H1 (cell line): ENCODE measurements around the gene THBS3. TPM values are rescaled to one million over a fixed set of nuclear protein-coding genes. Genes with fewer than 3 reads are reported as not detected.

Experiments
- CTCF ChIA-PET: fragments of 300-600 bp; sonication (Branson Sonifier 250); formaldehyde crosslinking; loops from one replicate; lab custom pipeline; 2021; ENCODE audit not compliant: partially characterized antibody; lab: Charles Lee
- POLR2A ChIA-PET: fragments of 300-600 bp; sonication (Branson Sonifier 250); formaldehyde crosslinking; loops from one replicate; lab custom pipeline; 2021; ENCODE audit warnings: inconsistent platforms; ENCODE audit not compliant: partially characterized antibody; lab: Charles Lee
- DNase-seq, 2 experiments: peaks; one replicate each; pipeline versions ENCODE4 v3.0.0 to v3.0.0-alpha.2; 2010 to 2022; ENCODE audit warnings: low spot score in 2 of 2, low read depth in 1 of 2, mixed read lengths in 1 of 2
- FAIRE-seq: peaks from 2 replicates; lab custom pipeline; 2011; peaks lifted over from hg19 to GRCh38; lab: Jason Lieb, UNC
- H2AFZ ChIP-seq: 2 replicates; pipeline ENCODE4 v1.8.1; 2012; ENCODE audit warnings: low read length, inconsistent platforms
- H2AK5ac ChIP-seq: 2 replicates; pipeline ENCODE4 v1.6.1; 2013; ENCODE audit warnings: low read depth, low read length
- H2BK120ac ChIP-seq: replicated peaks from 2 replicates; pipeline ENCODE3; 2013; ENCODE audit warnings: low read depth, low read length, inconsistent platforms
- H2BK12ac ChIP-seq: 2 replicates; pipeline ENCODE4 v1.6.1; 2013; ENCODE audit warnings: low read depth, low read length
- H2BK15ac ChIP-seq: 2 replicates; pipeline ENCODE4 v1.6.1; 2013; ENCODE audit warnings: low read length
- H2BK20ac ChIP-seq: 2 replicates; pipeline ENCODE4 v1.6.1; 2013; ENCODE audit warnings: low read length
- H2BK5ac ChIP-seq: 2 replicates; pipeline ENCODE4 v1.6.1; 2013; ENCODE audit warnings: low read depth, low read length
- H3K14ac ChIP-seq: 2 replicates; pipeline ENCODE4 v1.6.1; 2013; ENCODE audit warnings: inconsistent platforms; ENCODE audit not compliant: insufficient read length
- H3K18ac ChIP-seq: 2 replicates; pipeline ENCODE4 v1.6.1; 2013; ENCODE audit warnings: low read length; ENCODE audit errors: extremely low read depth
- H3K23ac ChIP-seq: 2 replicates; pipeline ENCODE4 v1.6.1; 2013; ENCODE audit warnings: inconsistent platforms; ENCODE audit not compliant: insufficient read length
- H3K23me2 ChIP-seq: 2 replicates; pipeline ENCODE4 v1.6.1; 2013; ENCODE audit warnings: low read depth, low read length
- H3K27ac ChIP-seq: 2 replicates; pipeline ENCODE4 v1.6.1; 2011; ENCODE audit warnings: low read depth, low read length, inconsistent platforms
- H3K27me3 ChIP-seq, 4 experiments: replicated peaks in 1 of 4; 1 replicate in 1 of 4; 2 replicates in 3 of 4; pipeline versions ENCODE4 v1.6.1 to v1.8.1; 2011 to 2013; ENCODE audit warnings: low read length in 3 of 4, mild to moderate bottlenecking in 3 of 4, inconsistent platforms in 2 of 4, mixed read lengths in 2 of 4, moderate library complexity in 1 of 4; ENCODE audit not compliant: control insufficient read depth in 3 of 4, insufficient read depth in 3 of 4; ENCODE audit errors: extremely low read depth in 1 of 4
- H3K36me3 ChIP-seq, 4 experiments: 2 replicates each; pipeline versions ENCODE4 v1.6.1 to v1.8.1; 2011 to 2013; ENCODE audit warnings: mild to moderate bottlenecking in 4 of 4, low read length in 3 of 4, moderate library complexity in 2 of 4, control low read depth in 1 of 4, inconsistent platforms in 1 of 4; ENCODE audit not compliant: insufficient read depth in 4 of 4, control insufficient read depth in 2 of 4
- H3K4ac ChIP-seq: replicated peaks from 2 replicates; pipeline ENCODE3; 2013; ENCODE audit warnings: low read length, low read depth, mixed read lengths, inconsistent platforms; ENCODE audit not compliant: insufficient read length
- H3K4me1 ChIP-seq, 4 experiments: replicated peaks in 1 of 4; 1 replicate in 1 of 4; 2 replicates in 3 of 4; pipeline versions ENCODE4 v1.6.1 to v1.8.1; 2011 to 2013; ENCODE audit warnings: low read length in 3 of 4, inconsistent platforms in 2 of 4, mixed read lengths in 1 of 4; ENCODE audit not compliant: insufficient read depth in 4 of 4, control insufficient read depth in 3 of 4
- H3K4me2 ChIP-seq, 2 experiments: 2 replicates each; pipeline versions ENCODE4 v1.6.1 to v1.8.1; 2011 to 2013; ENCODE audit warnings: low read depth in 2 of 2, low read length in 2 of 2, control low read depth in 1 of 2, inconsistent platforms in 1 of 2, mild to moderate bottlenecking in 1 of 2; ENCODE audit not compliant: insufficient read depth in 1 of 2
- H3K4me3 ChIP-seq, 4 experiments: fragments of 200-600, 300-600 bp in 1 of 4; sonication (generic), shearing (Covaris generic), sonication (Bioruptor Twin) in 1 of 4; 2 replicates each; pipeline versions ENCODE4 v1.5.1 to v1.8.1; 2011 to 2016; ENCODE audit warnings: low read length in 4 of 4, low read depth in 3 of 4, control low read depth in 2 of 4, inconsistent platforms in 2 of 4, mild to moderate bottlenecking in 2 of 4, mixed read lengths in 1 of 4, moderate library complexity in 1 of 4; ENCODE audit not compliant: insufficient read depth in 2 of 4; ENCODE audit errors: extremely low read depth in 1 of 4
- H3K56ac ChIP-seq: replicated peaks from 2 replicates; pipeline ENCODE3; 2013; ENCODE audit warnings: low read depth, mild to moderate bottlenecking, mixed read lengths, low read length, inconsistent platforms; ENCODE audit not compliant: insufficient read length
- H3K79me1 ChIP-seq: 2 replicates; pipeline ENCODE4 v1.6.1; 2013; ENCODE audit warnings: low read depth, low read length, control low read depth
- H3K79me2 ChIP-seq, 2 experiments: 2 replicates each; pipeline versions ENCODE4 v1.6.1 to v1.8.1; 2012 to 2013; ENCODE audit warnings: low read length in 2 of 2, mild to moderate bottlenecking in 2 of 2, inconsistent platforms in 1 of 2; ENCODE audit not compliant: insufficient read depth in 2 of 2, control insufficient read depth in 1 of 2
- H3K9ac ChIP-seq, 4 experiments: replicated peaks in 1 of 4; 1 replicate in 1 of 4; 2 replicates in 3 of 4; pipeline versions ENCODE4 v1.6.1 to v1.8.1; 2011 to 2013; ENCODE audit warnings: low read depth in 3 of 4, low read length in 3 of 4, control low read depth in 2 of 4, mild to moderate bottlenecking in 2 of 4, moderate library complexity in 2 of 4, inconsistent platforms in 1 of 4; ENCODE audit errors: extremely low read depth in 1 of 4
- H3K9me3 ChIP-seq, 2 experiments: 2 replicates each; pipeline versions ENCODE4 v1.6.1 to v1.8.1; 2012 to 2013; ENCODE audit warnings: mild to moderate bottlenecking in 2 of 2, moderate library complexity in 2 of 2, control low read depth in 1 of 2, inconsistent platforms in 1 of 2, low read depth in 1 of 2, low read length in 1 of 2, mixed read lengths in 1 of 2; ENCODE audit not compliant: insufficient read depth in 2 of 2
- H4K20me1 ChIP-seq, 2 experiments: replicated peaks in 1 of 2; 2 replicates each; pipeline versions ENCODE3 to v1.8.1; 2011 to 2013; ENCODE audit warnings: inconsistent platforms in 2 of 2, low read length in 2 of 2, mild to moderate bottlenecking in 1 of 2; ENCODE audit not compliant: insufficient read depth in 2 of 2, control insufficient read depth in 1 of 2
- H4K5ac ChIP-seq: 2 replicates; pipeline ENCODE4 v1.6.1; 2013; ENCODE audit warnings: low read length, low read depth, mixed read lengths, inconsistent platforms; ENCODE audit not compliant: insufficient read length
- H4K8ac ChIP-seq: 2 replicates; pipeline ENCODE4 v1.8.0; 2013; ENCODE audit warnings: mild to moderate bottlenecking, moderate library complexity, low read length, inconsistent platforms; ENCODE audit not compliant: insufficient read depth; ENCODE audit errors: extremely low read depth
- H4K91ac ChIP-seq: replicated peaks from 2 replicates; pipeline ENCODE3; 2013; ENCODE audit warnings: low read length, mixed read lengths, inconsistent platforms; ENCODE audit not compliant: insufficient read length
- KDM4A ChIP-seq: IDR thresholded peaks from one replicate; pipeline ENCODE4 v1.7.1; 2012; ENCODE audit warnings: low read depth, mild to moderate bottlenecking, moderate library complexity, low read length, inconsistent platforms; ENCODE audit not compliant: severe bottlenecking
- NRF1 ChIP-seq: IDR thresholded peaks from 2 replicates; pipeline ENCODE4 v1.6.1; 2011; ENCODE audit warnings: mild to moderate bottlenecking, low read depth, low read length, improper control_type of control experiment
- POLR2A ChIP-seq, 2 experiments: IDR thresholded peaks; 1 replicate in 1 of 2; 2 replicates in 1 of 2; pipeline ENCODE4 v1.6.1; 2011; ENCODE audit warnings: low read depth in 2 of 2, low read length in 2 of 2, mild to moderate bottlenecking in 2 of 2; ENCODE audit errors: control extremely low read depth in 1 of 2
- POLR2AphosphoS5 ChIP-seq: IDR thresholded peaks from 2 replicates; pipeline ENCODE4 v1.6.1; 2011; ENCODE audit warnings: low read depth, low read length
- RBBP5 ChIP-seq: IDR thresholded peaks from 2 replicates; pipeline ENCODE4 v1.7.1; 2012; ENCODE audit warnings: low read depth, mild to moderate bottlenecking, inconsistent platforms, low read length, moderate library complexity, borderline replicate concordance
- SP1 ChIP-seq: IDR thresholded peaks from 2 replicates; pipeline ENCODE4 v1.6.1; 2011; ENCODE audit warnings: low read depth, low read length
- WGBS, 2 experiments: shearing (Covaris generic) in 1 of 2; methylation state at CpG; one replicate each; pipeline versions ENCODE4 v1.1.6 to v1.1.7; 2013 to 2015; ENCODE audit warnings: low lambda C conversion rate in 2 of 2, mixed read lengths in 2 of 2, inconsistent platforms in 1 of 2, low coverage in 1 of 2, missing lambda C conversion rate in 1 of 2; ENCODE audit not compliant: insufficient replicate concordance in 2 of 2, insufficient coverage in 1 of 2, insufficient read length in 1 of 2; ENCODE audit errors: extremely low coverage in 1 of 2, missing lambda C conversion rate in 1 of 2; 5-methylcytosine and 5-hydroxymethylcytosine counted together
- polyA plus RNA-seq, 7 experiments: library from polyadenylated mRNA; depleted of rRNA in 3 of 7; stranded (reverse) in 5 of 7; unstranded in 2 of 7; fragments of >200 nt in 5 of 7; fragments of 200-250 nt in 2 of 7; gene quantifications; 1 replicate in 5 of 7; 2 replicates in 1 of 7; 4 replicates in 1 of 7; pipeline versions ENCODE4 v1.2.1 to v1.2.3, GENCODE V29; 2011 to 2013; ENCODE audit warnings: missing spikeins in 2 of 7, mixed read lengths in 2 of 7
- total RNA-seq: library from RNA; stranded (reverse); fragmentation: NEBNext Ultra II Directional; extraction: Animal tissue kit (Norgen Biotek cat#: 25700); gene quantifications from 2 replicates; pipeline ENCODE4 v1.2.1, GENCODE V29; 2021

THBS3 gene
- total and polyA plus RNA-seq, 2 of the 8 experiments (the other 6 are each of a cell fraction or from before 2014, with no cell fraction given), result 3.0 to 3.5 TPM

DNA sequence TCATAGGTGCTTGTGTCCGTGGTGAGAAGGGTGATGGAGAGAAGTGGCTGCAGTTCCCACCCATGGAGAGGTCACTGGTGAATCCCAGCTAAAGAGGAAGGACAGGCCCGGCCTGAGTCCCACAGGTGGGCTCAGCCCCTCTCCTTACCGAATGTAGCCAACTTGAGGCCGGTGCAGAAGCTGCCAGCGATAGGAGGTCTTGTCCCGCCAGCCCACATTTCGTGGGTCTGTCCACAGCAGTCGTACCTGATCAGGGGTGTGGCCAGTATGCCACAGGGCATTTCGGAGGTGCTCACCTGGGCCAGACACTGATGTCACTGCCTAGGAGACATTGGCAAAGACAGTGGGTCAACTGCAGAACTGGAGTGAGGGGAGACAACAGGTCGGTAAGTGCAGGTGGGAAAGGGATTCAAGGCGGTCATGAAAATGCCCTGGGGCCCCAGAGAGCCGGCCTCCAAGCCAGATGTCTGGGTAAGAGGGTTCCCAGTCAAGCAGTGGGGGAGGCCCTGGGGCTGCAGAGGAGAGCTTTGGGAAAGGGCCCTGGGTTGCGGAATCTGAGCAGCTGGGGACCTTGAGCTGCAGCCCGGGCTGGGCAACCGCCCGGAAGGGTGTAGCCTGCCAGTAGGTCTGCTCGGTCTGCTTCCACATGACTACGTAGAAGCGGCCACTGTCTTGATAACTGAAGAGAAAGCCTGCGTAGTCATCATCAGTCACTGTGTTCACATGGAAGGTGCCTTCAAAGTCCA lies 10.6 kb downstream of the THBS3 start:
- Histone ChIP-seq H3K79me2 (peaks cover 6 to 34% of the 10 kb centered on the region in 2 experiments; a peak in 3 of 4 replicates), H3K4me2 (peak overlapping the region; percentile 93 to 95), H2BK20ac (peak overlapping the region; percentile 100), H3K27ac (peak overlapping the region; percentile 90), H3K18ac (peak overlapping the region; percentile 91), H2AFZ (no peak overlapping the region), H3K9me3 (no peaks in the 10 kb centered on the region), H3K4ac (peak overlapping the region; percentile 94), H4K5ac (peak overlapping the region; percentile 60), H3K14ac (no peak overlapping the region), H2BK15ac (peak overlapping the region; percentile 74), H2AK5ac (peak overlapping the region; percentile 100), H3K4me1 (peaks cover 8 to 31% (median 25%) of the 10 kb centered on the region in 4 experiments), H2BK12ac (peak overlapping the region; percentile 100), H3K27me3 (no peaks in the 10 kb centered on the region; a peak in 1 of 7 replicates), H3K79me1 (peaks cover 22% of the 10 kb centered on the region), H4K20me1 (peaks cover 15 to 44% of the 10 kb centered on the region in 2 experiments), H3K23me2 (peaks cover 24% of the 10 kb centered on the region), H3K36me3 (peaks cover 41 to 58% (median 50%) of the 10 kb centered on the region in 4 experiments), H3K4me3 (peak overlapping the region; percentile 94 to 98 (median 96)), H3K23ac (no peak overlapping the region), H2BK5ac (peak overlapping the region; percentile 99), H4K91ac (peak overlapping the region; percentile 45), H3K9ac (peak overlapping the region in 3 of 4 experiments; percentile 72 to 85 (median 77); a peak in 6 of 7 replicates), H4K8ac (peak overlapping the region; percentile 78; the same call in 1 of the 2 replicates), H3K56ac (peak overlapping the region; percentile 8), H2BK120ac (peak overlapping the region; percentile 98)
- peak; percentile 45; the same call in 1 of the 2 replicates for TF ChIP-seq POLR2AphosphoS5
- TF ChIP-seq RBBP5, result no peak
- TF ChIP-seq POLR2A (IDR thresholded peaks at IDR 0.05; ENCODE audit: control extremely low read depth in 1 of 2, low read depth in 2 of 2, low read length in 2 of 2), result peak in 1 of 2 experiments; percentile 48; a peak in 1 of 3 replicates
- no peak for TF ChIP-seq NRF1
- no peak for TF ChIP-seq SP1
- TF ChIP-seq KDM4A, result no peak
- no peak for FAIRE-seq
- 82% methylated on average over 20 of the region's 20 CpGs; no CpG with 5 or more reads in 1 of the 2 experiments for WGBS, 2 experiments
- no peak for DNase-seq
- ChIA-PET POLR2A (interaction anchor here (0.6 to 19.4 kb wide), 8 partner anchors 10 to 180 kb away, joined by 3 to 512 read pairs (median 3); partner anchors contain the start of genes KRTCAP2, MTX1, SCAMP3 and THBS3), CTCF (interaction anchor here (0.6 to 2.5 kb wide), 4 partner anchors 8 to 28 kb away, joined by 3 to 20 read pairs (median 3); partner anchors contain the start of gene THBS3)
